Stimulated activated CD4-positive, alpha-beta T cell treated with anti-CD3 and anti-CD28 coated beads, Interleukin-1b, Interleukin-23, amount 100 ng/mL, for 4 hours (primary cell): ENCODE data around the gene CA10.

Experiments used
- DNase-seq, 2 donors: peaks; one replicate each; pipeline ENCODE4 v3.0.0-alpha.2; 2020; ENCODE audit warnings: low read depth in 2 of 2

CA10 gene

GRCh38 chr17:51647826-51648225 is 510.7 kb downstream of the CA10 start:
- no peak for DNase-seq

- no peak for DNase-seq
Observed at GRCh38 chr17:51647067-51647466, 511.4 kb downstream of the CA10 start.

GRCh38 chr17:51646539-51646938 is 512.0 kb downstream of the CA10 start:
- no peak for DNase-seq

GRCh38 chr17:51645056-51645455 is 513.5 kb downstream of the CA10 start:
- no peak for DNase-seq

- DNase-seq: no peak
Observed at GRCh38 chr17:51643702-51644490, 514.6 kb downstream of the CA10 start.

- no peak for DNase-seq
Observed at GRCh38 chr17:51642029-51642428, 516.5 kb downstream of the CA10 start.

GRCh38 chr17:51640108-51640622 is 518.3 kb downstream of the CA10 start:
- no peak for DNase-seq

- no peak for DNase-seq
Observed at GRCh38 chr17:51638971-51639370, 519.5 kb downstream of the CA10 start.

- DNase-seq: no peak
Observed at GRCh38 chr17:51636291-51636690, 522.2 kb downstream of the CA10 start.

GRCh38 chr17:51630101-51630671 is 528.3 kb downstream of the CA10 start:
- no peak for DNase-seq

- no peak for DNase-seq
Observed at GRCh38 chr17:51629232-51629631, 529.3 kb downstream of the CA10 start.

- no peak for DNase-seq
Observed at GRCh38 chr17:51627779-51628178, 530.7 kb downstream of the CA10 start.

GRCh38 chr17:51618476-51618875 is 540.0 kb downstream of the CA10 start:
- DNase-seq: no peak

GRCh38 chr17:51617986-51618385 is 540.5 kb downstream of the CA10 start:
- DNase-seq: no peak

GRCh38 chr17:51613255-51613654 is 545.3 kb downstream of the CA10 start:
- no peak for DNase-seq

GRCh38 chr17:51612692-51613091 is 545.8 kb downstream of the CA10 start:
- no peak for DNase-seq

- DNase-seq: no peak
Observed at GRCh38 chr17:51611585-51611984, 546.9 kb downstream of the CA10 start.

GRCh38 chr17:51610834-51611233 is 547.7 kb downstream of the CA10 start:
- DNase-seq: no peak

- no peak for DNase-seq
Observed at GRCh38 chr17:51610155-51610554, 548.4 kb downstream of the CA10 start.

- DNase-seq: no peak
Observed at GRCh38 chr17:51608251-51608933, 550.1 kb downstream of the CA10 start.

GRCh38 chr17:51607512-51607911 is 551.0 kb downstream of the CA10 start:
- DNase-seq: no peak

GRCh38 chr17:51604299-51605020 is 554.1 kb downstream of the CA10 start:
- DNase-seq: no peak
